ENCODE data around the gene DPPA4.
"Not testable (repeated sequence)": the region's sequence is repeated elsewhere in the genome, so short reads cannot be mapped to it uniquely, and the experiment has no call there.

The DPPA4 gene

GRCh38 chr3:109337393-109337792, at the start of gene DPPA4:
Gene DPPA4 (minus strand): TSS chr3:109337546. CDS start chr3:109337517, 29 bp downstream.
- no peak for DNase-seq (ENCODE audit: low read depth in 2 of 2, low spot score in 1 of 2)

- DNase-seq (ENCODE audit: low read depth in 2 of 2, low spot score in 1 of 2) = no peak
Measured at GRCh38 chr3:109385442-109386318, 48.3 kb upstream of the DPPA4 start.

- no peak for DNase-seq (ENCODE audit: low read depth in 2 of 2, low spot score in 1 of 2)
Measured at GRCh38 chr3:109384164-109384563, 46.8 kb upstream of the DPPA4 start.

- no peak for DNase-seq (ENCODE audit: low read depth in 2 of 2, low spot score in 1 of 2)
Measured at GRCh38 chr3:109382588-109382987, 45.2 kb upstream of the DPPA4 start.

GRCh38 chr3:109375975-109376374, 38.6 kb upstream of the DPPA4 start:
- DNase-seq (ENCODE audit: low read depth in 2 of 2, low spot score in 1 of 2) = no peak

- not testable (repeated sequence) for DNase-seq (ENCODE audit: low read depth in 2 of 2, low spot score in 1 of 2)
Measured at GRCh38 chr3:109374434-109374833, 37.1 kb upstream of the DPPA4 start.

- DNase-seq (ENCODE audit: low read depth in 2 of 2, low spot score in 1 of 2) = no peak
Measured at GRCh38 chr3:109373933-109374332, 36.6 kb upstream of the DPPA4 start.

- DNase-seq (ENCODE audit: low read depth in 2 of 2, low spot score in 1 of 2) = no peak
Measured at GRCh38 chr3:109372639-109373038, 35.3 kb upstream of the DPPA4 start.

GRCh38 chr3:109369510-109369909, 32.2 kb upstream of the DPPA4 start:
- no peak for DNase-seq (ENCODE audit: low read depth in 2 of 2, low spot score in 1 of 2)

GRCh38 chr3:109364088-109364487, 26.7 kb upstream of the DPPA4 start:
- DNase-seq (ENCODE audit: low read depth in 2 of 2, low spot score in 1 of 2) = no peak

- DNase-seq (ENCODE audit: low read depth in 2 of 2, low spot score in 1 of 2) = no peak
Measured at GRCh38 chr3:109363634-109364033, 26.3 kb upstream of the DPPA4 start.

GRCh38 chr3:109362823-109363222, 25.5 kb upstream of the DPPA4 start:
- no peak for DNase-seq (ENCODE audit: low read depth in 2 of 2, low spot score in 1 of 2)

GRCh38 chr3:109358809-109359208, 21.5 kb upstream of the DPPA4 start:
- DNase-seq (ENCODE audit: low read depth in 2 of 2, low spot score in 1 of 2) = not testable (repeated sequence)

- DNase-seq (ENCODE audit: low read depth in 2 of 2, low spot score in 1 of 2) = no peak
Measured at GRCh38 chr3:109356442-109357155, 19.3 kb upstream of the DPPA4 start.

- DNase-seq (ENCODE audit: low read depth in 2 of 2, low spot score in 1 of 2) = no peak
Measured at GRCh38 chr3:109355625-109356441, 18.5 kb upstream of the DPPA4 start.

GRCh38 chr3:109353057-109353456, 15.7 kb upstream of the DPPA4 start:
- no peak for DNase-seq (ENCODE audit: low read depth in 2 of 2, low spot score in 1 of 2)

- no peak for DNase-seq (ENCODE audit: low read depth in 2 of 2, low spot score in 1 of 2)
Measured at GRCh38 chr3:109351231-109351630, 13.9 kb upstream of the DPPA4 start.

GRCh38 chr3:109346770-109347295, 9.5 kb upstream of the DPPA4 start:
- DNase-seq (ENCODE audit: low read depth in 2 of 2, low spot score in 1 of 2) = no peak

- no peak for DNase-seq (ENCODE audit: low read depth in 2 of 2, low spot score in 1 of 2)
Measured at GRCh38 chr3:109346099-109346498, 8.8 kb upstream of the DPPA4 start.

- DNase-seq (ENCODE audit: low read depth in 2 of 2, low spot score in 1 of 2) = no peak
Measured at GRCh38 chr3:109339714-109340648, 2.6 kb upstream of the DPPA4 start.
